HG02852 (cell line): ENCODE results near the gene RPP40.
"Not testable (repeated sequence)": the region's sequence is repeated elsewhere in the genome, so short reads cannot be mapped to it uniquely, and the experiment has no call there.

Experiments used
- ATAC-seq: cut with Tn5 transposase; IDR thresholded peaks from one replicate; pipeline ENCODE4 v1.9.1; 2021; ENCODE audit warnings: mild to moderate bottlenecking, moderate library complexity; ENCODE audit not compliant: unreplicated experiment

RPP40 gene

DNA sequence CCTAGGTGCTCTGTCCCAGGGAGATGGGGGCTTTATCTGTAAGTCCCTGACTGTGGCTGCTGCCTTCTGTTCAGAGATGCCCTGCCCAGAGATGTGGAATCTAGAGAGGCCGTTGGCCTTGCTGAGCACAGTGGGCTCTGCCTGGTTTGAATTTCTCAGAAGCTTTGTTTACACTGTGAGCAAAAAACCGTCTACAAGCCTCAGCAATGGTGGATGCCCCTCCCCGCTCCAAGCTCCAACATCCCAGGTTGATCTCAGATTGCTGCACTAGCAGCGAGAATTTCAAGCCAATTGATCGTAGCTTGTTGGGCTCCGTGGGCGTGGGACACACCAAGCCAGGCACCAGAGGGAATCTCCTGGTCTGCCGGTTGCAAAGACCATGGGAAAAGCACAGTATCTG, 16.3 kb upstream of the RPP40 start:
- ATAC-seq, result no peak

GRCh38 chr6:5014072-5014561, 10.3 kb upstream of the RPP40 start:
- no peak for ATAC-seq

DNA sequence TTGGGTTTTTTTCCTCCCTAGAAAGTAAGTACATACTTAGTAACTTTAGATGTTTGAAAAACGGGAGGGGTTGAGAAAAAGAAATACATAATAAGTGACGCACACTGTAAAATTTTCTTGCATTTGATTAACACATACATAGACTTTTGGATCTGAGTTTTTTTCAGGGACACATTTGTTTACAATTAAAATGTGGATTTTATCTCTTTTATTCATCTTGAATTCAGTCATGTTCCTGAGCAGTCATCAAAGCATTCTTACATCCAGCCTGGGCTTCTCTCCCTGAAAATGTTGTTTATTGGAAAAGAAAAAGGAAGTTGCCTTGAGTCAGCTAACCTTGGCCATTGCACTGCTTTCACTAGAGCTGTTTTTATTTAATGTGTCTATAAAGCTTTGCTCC, 8.7 kb upstream of the RPP40 start:
- no peak for ATAC-seq

- ATAC-seq, result no peak
Observed at GRCh38 chr6:5011346-5011745, 7.5 kb upstream of the RPP40 start.

GRCh38 chr6:5007531-5007930, 3.7 kb upstream of the RPP40 start:
- ATAC-seq, result no peak

DNA sequence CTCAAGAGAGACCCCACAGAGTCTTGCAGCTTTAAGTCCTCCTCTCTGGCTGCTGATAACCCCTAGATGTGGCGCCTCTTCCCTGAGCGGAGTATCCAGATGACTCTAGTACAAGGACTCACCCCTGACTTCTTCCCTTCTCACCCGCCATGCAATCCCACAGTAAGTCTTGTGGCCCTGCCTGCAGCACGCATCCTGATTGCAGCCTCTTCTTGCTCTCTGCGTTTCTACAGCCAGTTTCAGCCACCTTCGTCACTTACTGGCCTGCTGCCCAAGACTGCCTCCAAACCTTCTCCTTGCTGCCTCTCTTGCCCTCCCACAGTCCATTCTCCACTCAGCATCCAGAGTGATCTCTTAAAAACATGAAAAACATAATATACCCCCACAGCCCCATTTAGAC, 2.4 kb upstream of the RPP40 start:
- no peak for ATAC-seq

GRCh38 chr6:5005038-5005433, 1.2 kb upstream of the RPP40 start:
- not testable (repeated sequence) for ATAC-seq

DNA sequence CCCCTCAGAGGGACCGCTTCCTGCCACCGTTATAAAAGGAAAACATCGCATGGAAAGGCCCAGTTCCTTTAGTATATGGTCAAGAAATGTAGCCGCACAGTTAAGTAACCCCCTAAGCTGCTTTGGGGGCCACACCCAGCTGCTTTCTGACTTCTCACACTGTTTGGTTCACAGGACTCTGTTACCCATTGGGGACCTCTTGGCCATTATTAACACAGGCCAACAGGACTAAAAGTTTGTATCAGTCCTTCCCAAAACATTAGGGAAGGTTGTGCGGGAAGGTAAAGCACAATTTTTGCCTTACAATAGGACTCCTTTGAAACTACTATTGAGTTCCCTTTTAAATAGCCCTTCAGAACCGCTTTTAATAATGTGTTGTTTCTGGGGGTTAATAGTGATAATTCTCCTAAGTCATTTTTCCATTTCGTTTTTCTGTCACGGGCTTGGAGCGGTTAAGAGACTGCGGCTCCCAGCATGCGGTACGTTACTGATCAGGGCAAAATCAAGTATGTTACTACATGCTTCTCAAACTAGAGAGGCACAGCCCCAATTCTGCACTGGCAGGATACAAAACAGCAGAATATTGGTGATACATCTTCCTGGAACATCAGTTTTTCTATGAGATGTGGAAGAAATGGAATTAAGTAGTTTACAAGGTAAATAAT, 668 bp upstream of the RPP40 start:
- no peak for ATAC-seq

- no peak for ATAC-seq
Observed at GRCh38 chr6:4999586-4999985, 4.3 kb downstream of the RPP40 start.

DNA sequence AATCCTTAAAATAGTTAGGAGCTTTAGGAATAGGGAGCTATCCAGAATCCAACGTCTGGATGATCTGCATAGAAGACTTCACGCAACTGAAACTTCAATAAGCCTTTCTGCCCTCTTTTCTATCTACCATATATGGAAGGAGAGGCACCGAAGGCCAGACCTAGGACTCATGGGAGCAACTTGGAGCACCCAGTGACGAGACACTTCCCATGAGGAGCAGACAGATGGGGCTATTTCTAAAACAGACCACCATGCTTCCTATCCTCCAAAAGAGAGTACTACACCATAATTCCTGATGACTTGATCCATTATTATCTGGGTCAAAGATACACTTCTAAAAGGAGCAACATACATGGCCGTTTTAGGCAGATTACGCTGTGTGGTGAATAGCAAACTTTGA, 6.0 kb downstream of the RPP40 start:
- ATAC-seq, result no peak

DNA sequence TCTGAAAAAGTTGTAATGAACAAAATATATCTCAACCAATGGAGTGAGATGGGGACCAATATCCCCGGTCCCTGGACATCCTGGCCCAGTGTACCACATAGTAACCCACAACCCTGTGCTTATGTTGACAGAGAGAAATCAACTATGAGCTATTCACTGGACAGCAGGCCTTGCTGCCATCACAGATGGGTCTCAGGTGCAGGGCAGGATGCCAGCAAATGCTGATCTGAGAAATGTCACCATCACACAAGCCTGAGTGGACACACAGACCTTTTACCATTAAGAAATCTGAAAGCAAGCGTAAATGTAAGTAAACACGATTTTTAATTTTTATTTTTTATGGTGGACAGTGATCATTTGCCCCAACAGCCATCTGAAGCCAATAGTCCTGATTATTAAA, 9.1 kb downstream of the RPP40 start:
- no peak for ATAC-seq

- ATAC-seq, result no peak
Observed at GRCh38 chr6:4987432-4987831, 16.4 kb downstream of the RPP40 start.

- ATAC-seq, result no peak
Observed at GRCh38 chr6:4986999-4987398, 16.8 kb downstream of the RPP40 start.

GRCh38 chr6:4983322-4983721, 20.5 kb downstream of the RPP40 start:
- ATAC-seq, result no peak

- no peak for ATAC-seq
Observed at GRCh38 chr6:4981761-4982160, 22.1 kb downstream of the RPP40 start.

DNA sequence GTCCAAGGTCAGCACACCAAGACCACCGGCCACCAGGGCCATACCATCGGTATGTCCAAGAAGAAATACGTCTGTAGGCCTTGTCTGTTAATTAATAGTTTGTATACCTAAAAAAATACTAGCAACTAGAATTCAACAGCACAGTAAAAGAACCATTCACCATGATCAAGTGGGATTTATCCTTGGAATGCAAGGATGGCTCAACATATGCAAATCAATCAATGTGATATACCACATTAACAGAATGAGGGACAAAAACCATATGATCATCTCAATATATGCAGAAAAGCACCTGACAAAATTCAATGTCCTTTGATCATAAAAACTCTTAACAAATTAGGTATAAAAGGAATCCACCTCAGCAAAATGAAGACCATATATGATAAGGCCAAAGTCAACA, 24.4 kb downstream of the RPP40 start:
- ATAC-seq, result no peak

DNA sequence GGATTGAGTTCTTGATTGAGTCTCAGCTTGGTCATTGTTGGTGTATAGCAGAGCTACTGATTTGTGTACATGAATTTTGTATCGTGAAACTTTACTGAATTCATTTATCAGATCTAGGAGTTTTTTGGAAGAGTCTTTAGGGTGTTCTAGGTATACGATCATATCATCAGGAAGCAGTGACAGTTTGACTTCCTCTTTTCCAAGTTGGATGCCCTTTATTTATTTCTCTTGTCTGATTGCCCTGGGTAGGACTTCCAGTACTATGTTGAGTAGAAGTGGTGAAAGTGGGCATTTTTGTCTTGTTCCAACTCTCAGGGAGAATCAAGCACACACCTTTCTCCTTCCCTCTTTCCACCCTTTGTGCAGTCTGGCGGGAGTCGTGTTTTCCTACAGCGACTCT, 26.4 kb downstream of the RPP40 start:
- no peak for ATAC-seq

GRCh38 chr6:4975506-4975905, 28.3 kb downstream of the RPP40 start:
- ATAC-seq, result no peak

DNA sequence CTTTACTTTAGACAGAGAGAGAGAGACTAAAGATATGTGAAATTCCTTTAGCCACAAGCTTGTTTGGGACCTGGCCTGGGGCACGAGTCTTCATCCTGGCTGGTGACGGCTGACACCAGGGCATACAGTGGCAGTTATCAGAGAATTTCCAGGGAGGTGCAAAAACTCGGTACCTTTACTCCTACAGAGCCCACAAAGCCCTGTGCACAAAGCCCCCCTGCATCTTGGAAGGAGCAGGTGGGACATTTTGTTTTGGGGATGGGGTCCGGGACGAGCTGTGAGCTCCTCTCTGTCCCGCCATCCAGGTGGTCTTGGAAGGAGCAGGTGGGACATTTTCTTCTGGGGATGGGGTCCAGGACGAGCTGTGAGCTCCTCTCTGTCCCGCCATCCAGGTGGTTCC, 28.9 kb downstream of the RPP40 start:
- no peak for ATAC-seq

DNA sequence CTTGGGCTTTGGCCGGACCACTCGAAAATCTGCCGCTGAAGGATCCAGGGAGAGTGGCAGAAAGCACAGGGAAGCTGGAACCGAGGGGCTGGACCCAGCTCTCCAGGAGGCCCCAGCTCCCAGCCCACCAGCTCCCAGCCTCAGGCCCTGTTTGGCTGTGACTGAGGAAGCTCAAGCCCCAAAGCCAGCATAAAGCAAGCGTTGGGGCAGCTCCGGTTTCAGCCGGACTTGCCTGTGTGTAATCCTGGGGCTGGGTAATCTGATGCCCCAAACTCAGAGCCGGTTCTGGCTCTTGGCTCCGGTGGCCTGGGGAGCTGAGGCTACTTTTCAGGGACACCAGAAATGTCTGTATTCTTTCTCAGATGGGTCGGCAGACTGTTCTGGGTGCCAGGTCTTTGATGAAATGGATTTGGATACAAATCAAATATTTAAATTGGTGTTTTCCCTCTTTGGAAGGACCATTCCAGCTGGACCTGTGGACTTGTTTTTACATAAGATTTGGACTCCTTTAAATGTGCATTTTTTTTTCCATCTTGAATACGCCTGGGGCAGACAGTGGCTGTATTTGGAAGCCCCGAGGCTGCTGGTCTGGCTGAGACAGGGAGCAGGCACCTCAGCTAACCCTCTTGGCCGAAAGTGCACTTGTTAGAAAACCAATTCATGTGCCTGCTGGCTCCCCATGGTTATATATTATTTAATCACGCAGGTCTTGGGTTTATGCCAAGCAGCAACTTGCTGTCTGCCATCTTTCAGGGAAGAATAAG, 29.7 kb downstream of the RPP40 start:
- no peak for ATAC-seq

DNA sequence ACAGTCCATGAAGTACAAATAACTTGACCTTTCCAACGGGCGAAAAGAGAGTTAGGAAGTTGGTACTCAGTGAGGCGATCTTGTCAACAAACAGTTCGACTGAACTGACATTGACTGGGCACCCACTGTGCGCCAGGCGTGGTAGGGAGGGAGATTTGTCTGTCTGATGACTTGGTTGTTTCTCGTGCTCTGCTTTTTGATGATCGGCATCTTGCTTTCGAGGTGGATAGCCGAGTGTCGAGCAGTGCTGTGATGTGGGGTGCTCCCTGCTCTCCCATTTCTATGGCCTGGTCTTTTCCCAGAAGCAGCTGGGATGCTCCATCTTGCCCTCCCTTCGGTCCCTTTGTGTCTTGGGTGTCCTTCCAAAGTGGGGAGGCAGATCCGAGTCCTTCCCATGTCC, 30.4 kb downstream of the RPP40 start:
- ATAC-seq, result no peak

- ATAC-seq, result no peak
Observed at GRCh38 chr6:4972438-4972837, 31.4 kb downstream of the RPP40 start.

DNA sequence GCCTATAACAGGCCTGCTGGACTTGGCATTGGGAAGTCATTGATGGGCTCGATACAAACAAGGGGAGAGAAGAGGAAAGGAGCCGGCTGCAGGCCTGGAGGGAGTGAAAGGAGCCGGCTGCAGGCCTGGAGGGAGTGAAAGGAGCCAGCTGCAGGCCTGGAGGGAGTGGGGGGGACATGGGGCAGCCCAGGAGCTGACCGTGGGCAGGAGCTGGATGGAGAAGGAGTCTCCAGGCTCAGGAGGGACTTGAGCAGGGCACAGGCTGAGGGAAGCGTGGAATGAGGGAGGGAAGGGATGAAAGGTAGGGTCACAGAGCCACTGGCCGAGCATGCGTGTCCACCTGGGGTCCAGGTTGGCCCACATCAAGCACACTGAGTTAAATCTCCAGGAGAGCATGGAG, 32.0 kb downstream of the RPP40 start:
- ATAC-seq, result no peak
